Keratinocyte (primary cell): ENCODE measurements around the gene KIF22.

Source experiments
- CTCF ChIP-seq, 3 experiments: IDR thresholded peaks in 1 of 3; conservative IDR thresholded peaks in 1 of 3; optimal IDR thresholded peaks in 1 of 3; 2 replicates in 2 of 3; 3 replicates in 1 of 3; pipeline versions ENCODE3 to v1.5.1; 2011; ENCODE audit warnings: low read length in 3 of 3, mild to moderate bottlenecking in 3 of 3, moderate library complexity in 2 of 3, control low read depth in 1 of 3, inconsistent platforms in 1 of 3; ENCODE audit not compliant: insufficient read depth in 2 of 3; ENCODE audit errors: extremely low read depth in 1 of 3
- EZH2 ChIP-seq: IDR thresholded peaks from one replicate; pipeline ENCODE4 v1.6.1; 2012; ENCODE audit warnings: inconsistent platforms, mild to moderate bottlenecking, low read length, moderate library complexity

- no peak for TF ChIP-seq CTCF (optimal IDR thresholded peaks at IDR 0.05 in 1 of 3, IDR thresholded peaks at IDR 0.05 in 1 of 3, conservative IDR thresholded peaks at IDR 0.05 in 1 of 3; ENCODE audit: extremely low read depth in 1 of 3, insufficient read depth in 2 of 3, low read length in 3 of 3)
- no peak for TF ChIP-seq EZH2
Measured at GRCh38 chr16:29809031-29809747, 18.6 kb downstream of the KIF22 start.
